ENCODE measurements around the gene CYSRT1. TPM values are rescaled to one million over a fixed set of nuclear protein-coding genes. Genes with fewer than 3 reads are reported as not detected.
A peak's percentile ranks its signal among the peaks of the same experiment; 100 is the strongest.

Gene CYSRT1
- total RNA-seq, 1 donor from 2014 or later: 3.9 TPM

GRCh38 chr9:137202966-137203365 is 22.0 kb upstream of the CYSRT1 start:
- TF ChIP-seq CTCF (IDR thresholded peaks at IDR 0.05; ENCODE audit: insufficient read depth, low read length, severe bottlenecking): no peak
- Histone ChIP-seq H3K4me3 (ENCODE audit: low read depth, low read length) (no peak overlapping the region), H3K36me3 (ENCODE audit: control insufficient read depth, insufficient read depth, low read length) (peaks cover 2% of the 10 kb centered on the region), H3K27me3 (ENCODE audit: control insufficient read depth, insufficient read depth, low read length) (no peaks in the 10 kb centered on the region)
- no peak for DNase-seq (ENCODE audit: low read depth)
- FAIRE-seq: no peak

- no peaks in the 10 kb centered on the region for H3K27me3 ChIP-seq (ENCODE audit: control insufficient read depth, insufficient read depth, low read length)
- DNase-seq (ENCODE audit: low read depth) (no peak), FAIRE-seq (no peak)
- TF ChIP-seq CTCF (IDR thresholded peaks at IDR 0.05; ENCODE audit: insufficient read depth, low read length, severe bottlenecking): no peak
- H3K4me3 ChIP-seq (ENCODE audit: low read depth, low read length): peak overlapping the region; percentile 83
- H3K36me3 ChIP-seq (ENCODE audit: control insufficient read depth, insufficient read depth, low read length): peaks cover 3% of the 10 kb centered on the region
Observed at GRCh38 chr9:137204731-137205125, 20.2 kb upstream of the CYSRT1 start.

DNA sequence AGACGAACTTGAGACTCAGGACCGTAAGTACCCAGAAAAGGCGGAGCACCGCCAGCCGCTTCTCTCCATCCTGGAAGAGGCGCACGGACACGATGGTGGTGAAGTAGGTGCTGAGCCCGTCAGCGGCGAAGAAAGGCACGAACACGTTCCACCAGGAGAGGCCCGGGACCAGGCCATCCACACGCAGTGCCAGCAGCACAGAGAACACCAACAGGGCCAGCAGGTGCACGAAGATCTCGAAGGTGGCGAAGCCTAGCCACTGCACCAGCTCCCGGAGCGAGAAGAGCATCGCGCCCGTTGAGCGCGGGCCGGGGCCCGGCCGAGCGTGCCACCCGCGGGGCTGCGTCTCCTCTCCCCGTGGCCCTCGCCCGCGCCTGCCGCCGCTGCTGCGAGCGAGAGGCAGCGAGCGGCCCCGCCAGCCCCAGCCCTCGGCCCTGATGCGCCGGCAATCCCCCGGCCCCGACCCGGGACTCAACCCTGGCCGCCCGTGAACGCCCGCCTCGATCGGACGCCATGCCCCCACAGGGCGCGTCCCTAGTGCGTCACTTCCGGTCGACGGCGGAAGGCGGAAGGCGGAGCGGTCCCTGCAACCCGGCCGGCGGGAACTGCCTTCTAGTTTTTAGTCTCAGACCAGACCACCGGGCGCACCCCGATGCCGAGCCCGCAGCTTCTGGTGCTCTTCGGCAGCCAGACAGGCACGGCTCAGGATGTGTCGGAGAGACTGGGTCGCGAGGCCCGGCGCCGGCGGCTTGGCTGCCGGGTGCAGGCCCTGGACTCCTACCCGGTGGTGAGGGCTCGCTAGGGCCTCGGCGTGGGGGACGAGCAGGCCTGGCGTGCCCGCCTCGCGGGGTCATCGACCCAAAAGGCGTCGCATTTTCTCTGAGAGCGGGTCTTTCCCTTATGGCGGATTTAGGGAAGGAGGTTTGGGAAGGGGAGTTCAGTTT is 19.6 kb upstream of the CYSRT1 start, which contains the start of the genes NDOR1 and TMEM203:
Gene NDOR1, plus strand, starts transcription at position 575 of the 944 bp plus-strand sequence. Its CDS starts 78 bp downstream, at position 653.
Gene TMEM203, minus strand, starts transcription at position 523 of the 944 bp plus-strand sequence. Its CDS starts 234 bp downstream, at position 289.
- Histone ChIP-seq H3K4me3 (ENCODE audit: low read depth, low read length) (peak within 1 kb of the TSS; percentile 83), H3K27me3 (ENCODE audit: control insufficient read depth, insufficient read depth, low read length) (no peaks in the 10 kb centered on the region), H3K36me3 (ENCODE audit: control insufficient read depth, insufficient read depth, low read length) (peaks cover 3% of the 10 kb centered on the region)
- no peak for TF ChIP-seq CTCF (IDR thresholded peaks at IDR 0.05; ENCODE audit: insufficient read depth, low read length, severe bottlenecking)
- peak; percentile 53 for DNase-seq (ENCODE audit: low read depth)
- FAIRE-seq: no peak

DNA sequence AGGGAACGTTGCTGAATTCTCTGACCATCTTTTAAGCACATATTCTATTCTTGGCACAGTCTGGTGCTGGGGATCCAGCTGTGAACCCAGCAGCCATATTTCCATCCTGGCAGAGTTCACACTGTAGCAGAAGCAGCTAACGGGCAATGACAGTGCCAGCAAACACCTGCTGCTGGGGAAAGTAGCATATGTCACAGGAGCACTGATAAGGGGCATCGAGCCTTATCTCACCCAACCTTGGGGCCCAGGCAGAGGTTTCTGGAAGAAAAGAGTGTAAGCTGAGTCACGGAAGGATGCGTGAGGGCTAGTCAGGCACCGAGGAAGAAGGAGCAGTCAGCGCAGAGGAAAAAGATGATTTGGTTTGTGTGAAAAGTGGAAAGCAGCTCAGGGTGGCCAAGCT is 18.4 kb upstream of the CYSRT1 start:
- FAIRE-seq: no peak
- no peak for TF ChIP-seq CTCF (IDR thresholded peaks at IDR 0.05; ENCODE audit: insufficient read depth, low read length, severe bottlenecking)
- H3K4me3 ChIP-seq (ENCODE audit: low read depth, low read length): no peak overlapping the region
- DNase-seq (ENCODE audit: low read depth): no peak
- no peaks in the 10 kb centered on the region for H3K27me3 ChIP-seq (ENCODE audit: control insufficient read depth, insufficient read depth, low read length)
- H3K36me3 ChIP-seq (ENCODE audit: control insufficient read depth, insufficient read depth, low read length): peaks cover 3% of the 10 kb centered on the region

DNA sequence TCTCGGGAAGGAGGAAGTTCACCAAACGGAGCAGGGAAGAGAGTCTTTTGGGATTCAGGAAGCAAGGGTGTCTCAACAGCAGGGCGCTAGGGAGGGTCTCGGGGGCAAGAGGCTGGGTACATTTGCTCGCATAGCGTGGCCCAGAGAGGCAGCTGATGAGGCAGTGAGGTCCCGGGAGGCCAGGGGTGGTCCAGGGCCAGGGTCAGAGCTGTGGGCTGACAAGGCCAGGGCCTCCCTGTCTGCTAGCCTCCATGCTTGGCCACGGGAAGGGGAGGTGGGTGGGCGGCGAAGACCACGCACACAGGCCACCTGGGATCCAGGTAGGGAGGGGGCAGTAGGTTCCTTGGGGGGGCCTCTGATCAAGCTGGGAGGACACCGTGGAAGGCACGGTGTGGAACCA is 13.4 kb upstream of the CYSRT1 start:
- Histone ChIP-seq H3K4me3 (ENCODE audit: low read depth, low read length) (no peak overlapping the region), H3K27me3 (ENCODE audit: control insufficient read depth, insufficient read depth, low read length) (no peaks in the 10 kb centered on the region), H3K36me3 (ENCODE audit: control insufficient read depth, insufficient read depth, low read length) (peaks cover 9% of the 10 kb centered on the region)
- DNase-seq (ENCODE audit: low read depth): no peak
- no peak for TF ChIP-seq CTCF (IDR thresholded peaks at IDR 0.05; ENCODE audit: insufficient read depth, low read length, severe bottlenecking)
- FAIRE-seq: no peak
